ENCODE measurements around the gene FOXK2. TPM values are rescaled to one million over a fixed set of nuclear protein-coding genes. Genes with fewer than 3 reads are reported as not detected.

FOXK2 gene
- polyA plus RNA-seq, 2 of the 4 experiments (the other 2 are of a cell fraction) = 34.8 to 39.2 TPM

DNA sequence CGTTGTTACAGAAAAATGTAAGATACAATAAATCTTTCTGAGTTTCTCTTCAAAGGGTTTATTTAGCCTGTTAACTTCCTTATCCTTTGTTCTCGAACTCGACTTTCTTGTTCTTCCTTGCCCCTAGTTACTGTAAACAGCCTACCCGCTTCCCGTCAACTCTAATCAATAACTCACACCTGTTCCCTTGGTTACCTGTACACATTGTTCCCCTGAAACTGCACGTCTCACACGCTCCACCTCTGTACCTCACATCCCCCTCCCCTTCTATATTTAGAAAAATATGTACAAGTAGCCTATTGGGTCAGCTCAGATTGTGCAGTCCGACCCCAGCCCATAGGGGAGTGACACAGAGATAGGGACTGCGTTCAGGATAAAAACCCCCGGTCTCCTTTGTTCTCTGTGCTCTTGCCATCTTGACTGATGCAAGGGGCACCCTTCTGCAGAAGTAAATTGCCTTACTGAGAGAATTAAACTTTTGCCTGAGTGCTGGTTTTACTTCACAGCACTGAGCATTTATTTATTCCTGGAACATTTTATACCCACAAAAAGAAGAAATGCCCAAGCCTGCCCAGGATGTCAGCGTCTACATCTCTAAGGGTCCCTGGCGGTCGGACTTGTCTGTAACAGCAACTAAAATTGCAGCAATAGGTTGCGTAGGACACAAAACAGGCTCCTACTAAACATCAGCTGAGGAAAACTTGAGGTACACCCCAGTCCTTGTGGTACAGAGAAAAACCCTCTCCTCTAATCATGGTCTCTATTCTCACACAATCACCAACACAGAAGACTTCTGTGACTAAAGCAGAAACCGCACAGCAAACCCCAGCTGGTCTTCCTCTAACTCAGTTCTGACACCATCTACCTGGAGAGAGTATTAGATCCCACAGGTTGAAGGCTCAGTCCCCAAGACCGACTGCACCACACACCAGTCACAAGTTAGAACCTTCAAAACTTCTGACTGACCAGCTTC is 117.4 kb downstream of the FOXK2 start:
- no peak overlapping the region for H3K27ac ChIP-seq
- H3K4me3 ChIP-seq = no peak overlapping the region
- no peak for TF ChIP-seq JUNB (IDR thresholded peaks at IDR 0.05)
- TF ChIP-seq, protein P1, sequence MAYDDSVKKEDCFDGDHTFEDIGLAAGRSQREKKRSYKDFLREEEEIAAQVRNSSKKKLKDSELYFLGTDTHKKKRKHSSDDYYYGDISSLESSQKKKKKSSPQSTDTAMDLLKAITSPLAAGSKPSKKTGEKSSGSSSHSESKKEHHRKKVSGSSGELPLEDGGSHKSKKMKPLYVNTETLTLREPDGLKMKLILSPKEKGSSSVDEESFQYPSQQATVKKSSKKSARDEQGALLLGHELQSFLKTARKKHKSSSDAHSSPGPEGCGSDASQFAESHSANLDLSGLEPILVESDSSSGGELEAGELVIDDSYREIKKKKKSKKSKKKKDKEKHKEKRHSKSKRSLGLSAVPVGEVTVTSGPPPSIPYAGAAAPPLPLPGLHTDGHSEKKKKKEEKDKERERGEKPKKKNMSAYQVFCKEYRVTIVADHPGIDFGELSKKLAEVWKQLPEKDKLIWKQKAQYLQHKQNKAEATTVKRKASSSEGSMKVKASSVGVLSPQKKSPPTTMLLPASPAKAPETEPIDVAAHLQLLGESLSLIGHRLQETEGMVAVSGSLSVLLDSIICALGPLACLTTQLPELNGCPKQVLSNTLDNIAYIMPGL (CRISPR knock-in tag; IDR thresholded peaks at IDR 0.05; ENCODE audit: borderline replicate concordance) = no peak
- TF ChIP-seq TP53 (CRISPR knock-in tag; IDR thresholded peaks at IDR 0.05) = no peak
- TF ChIP-seq TFCP2L1 (CRISPR knock-in tag; IDR thresholded peaks at IDR 0.05) = no peak
- no peak for TF ChIP-seq FOSB (CRISPR knock-in tag; IDR thresholded peaks at IDR 0.05)
- no peak for TF ChIP-seq RCOR1 (IDR thresholded peaks at IDR 0.05; ENCODE audit: low read depth, low read length)
- TF ChIP-seq RNF2 (IDR thresholded peaks at IDR 0.05; ENCODE audit: borderline replicate concordance, low read depth) = no peak
- no peak for TF ChIP-seq KDM5A (IDR thresholded peaks at IDR 0.05)
- TF ChIP-seq, protein P2, sequence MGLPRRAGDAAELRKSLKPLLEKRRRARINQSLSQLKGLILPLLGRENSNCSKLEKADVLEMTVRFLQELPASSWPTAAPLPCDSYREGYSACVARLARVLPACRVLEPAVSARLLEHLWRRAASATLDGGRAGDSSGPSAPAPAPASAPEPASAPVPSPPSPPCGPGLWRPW (IDR thresholded peaks at IDR 0.05) = no peak
- TF ChIP-seq, protein P3, sequence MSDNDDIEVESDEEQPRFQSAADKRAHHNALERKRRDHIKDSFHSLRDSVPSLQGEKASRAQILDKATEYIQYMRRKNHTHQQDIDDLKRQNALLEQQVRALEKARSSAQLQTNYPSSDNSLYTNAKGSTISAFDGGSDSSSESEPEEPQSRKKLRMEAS (IDR thresholded peaks at IDR 0.05) = no peak
- no peak for TF ChIP-seq JUN (IDR thresholded peaks at IDR 0.05)
- TF ChIP-seq ZFP36 (IDR thresholded peaks at IDR 0.05; ENCODE audit: borderline replicate concordance, partially characterized antibody) = no peak
- TF ChIP-seq ZNF302 (CRISPR knock-in tag; IDR thresholded peaks at IDR 0.05) = no peak
- TF ChIP-seq PHF8 (IDR thresholded peaks at IDR 0.05; ENCODE audit: borderline replicate concordance, low read depth) = no peak
- no peak for TF ChIP-seq POLR2A (IDR thresholded peaks at IDR 0.05; ENCODE audit: low read length)
- TF ChIP-seq CHD2 (IDR thresholded peaks at IDR 0.05; ENCODE audit: low read length, partially characterized antibody) = no peak
- no peak for TF ChIP-seq CEBPB (IDR thresholded peaks at IDR 0.05)
- no peak for TF ChIP-seq CBX8 (IDR thresholded peaks at IDR 0.05)
- TF ChIP-seq, protein P4, sequence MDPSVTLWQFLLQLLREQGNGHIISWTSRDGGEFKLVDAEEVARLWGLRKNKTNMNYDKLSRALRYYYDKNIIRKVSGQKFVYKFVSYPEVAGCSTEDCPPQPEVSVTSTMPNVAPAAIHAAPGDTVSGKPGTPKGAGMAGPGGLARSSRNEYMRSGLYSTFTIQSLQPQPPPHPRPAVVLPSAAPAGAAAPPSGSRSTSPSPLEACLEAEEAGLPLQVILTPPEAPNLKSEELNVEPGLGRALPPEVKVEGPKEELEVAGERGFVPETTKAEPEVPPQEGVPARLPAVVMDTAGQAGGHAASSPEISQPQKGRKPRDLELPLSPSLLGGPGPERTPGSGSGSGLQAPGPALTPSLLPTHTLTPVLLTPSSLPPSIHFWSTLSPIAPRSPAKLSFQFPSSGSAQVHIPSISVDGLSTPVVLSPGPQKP (IDR thresholded peaks at IDR 0.05; ENCODE audit: low read depth, low read length) = no peak
- TF ChIP-seq, protein P5, sequence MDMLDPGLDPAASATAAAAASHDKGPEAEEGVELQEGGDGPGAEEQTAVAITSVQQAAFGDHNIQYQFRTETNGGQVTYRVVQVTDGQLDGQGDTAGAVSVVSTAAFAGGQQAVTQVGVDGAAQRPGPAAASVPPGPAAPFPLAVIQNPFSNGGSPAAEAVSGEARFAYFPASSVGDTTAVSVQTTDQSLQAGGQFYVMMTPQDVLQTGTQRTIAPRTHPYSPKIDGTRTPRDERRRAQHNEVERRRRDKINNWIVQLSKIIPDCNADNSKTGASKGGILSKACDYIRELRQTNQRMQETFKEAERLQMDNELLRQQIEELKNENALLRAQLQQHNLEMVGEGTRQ (IDR thresholded peaks at IDR 0.05) = no peak
- no peak for ATAC-seq
- no peaks in the 10 kb centered on the region for H3K9me3 ChIP-seq
- FAIRE-seq = no peak
- no peaks in the 10 kb centered on the region for H3K4me1 ChIP-seq
- no peak for DNase-seq (ENCODE audit: low read depth in 1 of 2, low spot score in 1 of 2)
- POLR2A ChIA-PET = no interaction called here
- CTCF ChIA-PET = interaction anchor here (0.6 to 1.6 kb wide), 6 partner anchors 15 to 139 kb away, joined by 3 to 7 read pairs (median 3); no protein-coding TSS in a partner anchor
- H3K4me2 ChIP-seq = no peak overlapping the region
- WGBS (ENCODE audit: missing lambda C conversion rate) = 87% methylated on average over 16 of the region's 16 CpGs

DNA sequence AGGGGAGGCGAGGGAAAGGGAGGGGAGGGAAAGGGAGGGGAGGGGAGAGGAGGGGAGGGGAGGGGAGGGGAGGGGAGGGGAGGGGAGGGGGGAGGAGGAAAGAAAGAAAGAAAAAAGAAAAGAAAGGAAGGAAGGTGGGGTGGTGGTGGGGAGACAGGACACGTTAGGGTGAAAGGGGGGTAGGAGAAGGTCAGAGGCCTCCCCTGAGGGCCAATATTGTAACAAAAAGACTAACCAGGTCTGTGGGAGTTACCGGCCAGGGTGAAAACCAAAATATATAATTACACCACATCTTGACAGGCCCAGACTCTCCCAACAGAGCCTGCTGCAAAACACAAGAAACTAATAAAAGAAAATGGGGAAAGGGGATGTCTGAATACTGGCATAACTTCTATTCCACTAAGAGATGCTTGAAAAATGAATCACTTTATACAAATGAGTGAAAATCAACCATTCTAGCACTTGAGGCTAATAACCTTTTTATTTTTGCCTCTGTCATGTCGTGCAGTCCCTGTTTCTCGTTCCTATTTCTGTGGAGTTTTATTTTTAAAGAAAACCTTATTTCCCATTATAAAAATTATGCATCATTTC is 118.7 kb downstream of the FOXK2 start:
- ChIA-PET CTCF (no interaction called here), POLR2A (no interaction called here)
- ATAC-seq = no peak
- Histone ChIP-seq H3K9me3 (no peaks in the 10 kb centered on the region), H3K4me3 (no peak overlapping the region), H3K27ac (no peak overlapping the region), H3K4me2 (no peak overlapping the region), H3K4me1 (no peaks in the 10 kb centered on the region)
- no peak for DNase-seq (ENCODE audit: low read depth in 1 of 2, low spot score in 1 of 2)
- TF ChIP-seq TFCP2L1 (CRISPR knock-in tag; IDR thresholded peaks at IDR 0.05) (no peak), FOSB (CRISPR knock-in tag; IDR thresholded peaks at IDR 0.05) (no peak), HOXA7 (CRISPR knock-in tag; IDR thresholded peaks at IDR 0.05) (no peak), EP300 (IDR thresholded peaks at IDR 0.05) (no peak), HOXB5 (CRISPR knock-in tag; IDR thresholded peaks at IDR 0.05) (no peak)
- TF ChIP-seq, protein P5 (IDR thresholded peaks at IDR 0.05) = no peak
- FAIRE-seq = no peak
- 85% methylated on average over 5 of the region's 5 CpGs for WGBS (ENCODE audit: missing lambda C conversion rate)
